Fibroblast of lung (primary cell): Measurements from ENCODE around the gene GPHN. TPM values are rescaled to one million over a fixed set of nuclear protein-coding genes. Genes with fewer than 3 reads are reported as not detected.

Experiments
- DNase-seq, 2 donors: peaks; one replicate each; pipeline versions ENCODE4 v3.0.0 to v3.0.0-alpha.2; 2010; ENCODE audit warnings: low read depth in 2 of 2
- H2AFZ ChIP-seq: 2 replicates; pipeline ENCODE4 v1.5.1; 2012; ENCODE audit warnings: low read length, control low read depth, inconsistent platforms
- H3K27ac ChIP-seq: 2 replicates; pipeline ENCODE4 v1.5.1; 2011; ENCODE audit warnings: low read length, control low read depth; ENCODE audit not compliant: insufficient read depth
- H3K27me3 ChIP-seq: 2 replicates; pipeline ENCODE4 v1.5.1; 2011; ENCODE audit warnings: mild to moderate bottlenecking, low read length; ENCODE audit not compliant: control insufficient read depth, insufficient read depth
- H3K36me3 ChIP-seq: 2 replicates; pipeline ENCODE4 v1.5.1; 2011; ENCODE audit warnings: low read length; ENCODE audit not compliant: control insufficient read depth, insufficient read depth
- H3K4me1 ChIP-seq: 2 replicates; pipeline ENCODE4 v1.5.1; 2011; ENCODE audit warnings: low read length; ENCODE audit not compliant: control insufficient read depth, insufficient read depth; ENCODE audit errors: extremely low read depth
- H3K4me2 ChIP-seq: 2 replicates; pipeline ENCODE4 v1.5.1; 2011; ENCODE audit warnings: low read length, control low read depth; ENCODE audit not compliant: insufficient read depth; ENCODE audit errors: extremely low read depth
- H3K4me3 ChIP-seq, 4 experiments: fragments of 200-600 bp in 1 of 4; sonication (generic) in 1 of 4; replicated peaks in 1 of 4; 2 replicates each; pipeline ENCODE4 v1.5.1; 2011 to 2016; ENCODE audit warnings: low read length in 4 of 4, low read depth in 3 of 4, mild to moderate bottlenecking in 3 of 4, control low read depth in 2 of 4, inconsistent platforms in 1 of 4, mixed read lengths in 1 of 4; ENCODE audit not compliant: insufficient read depth in 1 of 4; ENCODE audit errors: control extremely low read depth in 1 of 4
- H3K79me2 ChIP-seq: 2 replicates; pipeline ENCODE4 v1.5.1; 2012; ENCODE audit warnings: mild to moderate bottlenecking, low read length, inconsistent platforms; ENCODE audit not compliant: control insufficient read depth, insufficient read depth
- H3K9ac ChIP-seq: 2 replicates; pipeline ENCODE4 v1.5.1; 2011; ENCODE audit warnings: mild to moderate bottlenecking, low read length, control low read depth; ENCODE audit not compliant: insufficient read depth
- H3K9me3 ChIP-seq: 2 replicates; pipeline ENCODE4 v1.5.1; 2012; ENCODE audit warnings: low read depth, low read length; ENCODE audit not compliant: control insufficient read depth, insufficient read depth
- H4K20me1 ChIP-seq: 2 replicates; pipeline ENCODE4 v1.5.1; 2011; ENCODE audit warnings: low read length; ENCODE audit not compliant: control insufficient read depth, insufficient read depth; ENCODE audit errors: extremely low read depth
- EZH2 ChIP-seq: IDR thresholded peaks from 2 replicates; pipeline ENCODE4 v1.5.1; 2012; ENCODE audit warnings: low read length, control low read depth, mild to moderate bottlenecking; ENCODE audit errors: missing control alignments
- polyA plus RNA-seq, 2 donors: library from polyadenylated mRNA; depleted of rRNA in 1 of 2; stranded (reverse) in 1 of 2; unstranded in 1 of 2; fragments of >200 nt; gene quantifications; 2 replicates each; pipeline ENCODE4 v1.2.1, GENCODE V29; 2011 to 2012; ENCODE audit warnings: missing spikeins in 1 of 2
- total RNA-seq: library from RNA; depleted of rRNA; stranded (reverse); fragments of >200 nt; gene quantifications from 2 replicates; pipeline ENCODE4 v1.2.1, GENCODE V29; 2014
- TF ChIP-seq, protein P1 (sequence below), 2 donors: IDR thresholded peaks in 1 of 2; conservative IDR thresholded peaks in 1 of 2; 1 replicate in 1 of 2; 2 replicates in 1 of 2; pipeline ENCODE4 v1.5.1; 2011 to 2012; ENCODE audit warnings: low read length in 2 of 2, control low read depth in 1 of 2, inconsistent platforms in 1 of 2, low read depth in 1 of 2, mild to moderate bottlenecking in 1 of 2

GPHN gene
- total and polyA plus RNA-seq, 2 donors (not counting 1 experiment from before 2014, with no cell fraction given), result 8.3 to 13.9 TPM

DNA sequence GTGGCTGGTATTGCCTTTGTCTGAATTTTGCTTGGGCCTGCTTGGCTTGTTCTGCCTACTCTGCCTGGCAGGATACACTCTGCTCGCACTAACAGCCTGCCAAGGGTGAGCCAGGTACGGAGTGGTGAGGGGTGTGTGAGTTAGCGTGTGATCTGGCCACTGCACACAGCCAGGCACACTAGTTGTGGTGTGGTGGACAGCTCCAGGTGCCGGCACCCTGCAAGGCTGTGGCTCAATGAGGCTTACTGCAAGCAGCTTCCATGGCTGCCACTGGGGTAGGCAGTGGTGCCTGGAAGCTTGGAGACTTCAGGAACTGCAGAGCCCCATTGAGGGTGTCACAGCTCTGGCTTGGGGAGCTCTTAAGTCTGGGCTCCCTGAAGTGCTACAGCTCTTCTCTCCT is 87.4 kb downstream of the GPHN start:
- Histone ChIP-seq H3K36me3 (no peaks in the 10 kb centered on the region), H3K4me2 (no peak overlapping the region), H3K27me3 (no peaks in the 10 kb centered on the region), H4K20me1 (no peaks in the 10 kb centered on the region), H3K27ac (no peak overlapping the region), H3K9me3 (no peaks in the 10 kb centered on the region), H3K9ac (no peak overlapping the region), H3K4me1 (no peaks in the 10 kb centered on the region), H3K4me3 (no peak overlapping the region), H3K79me2 (no peaks in the 10 kb centered on the region), H2AFZ (no peak overlapping the region)
- no peak for DNase-seq
- TF ChIP-seq, protein P1, sequence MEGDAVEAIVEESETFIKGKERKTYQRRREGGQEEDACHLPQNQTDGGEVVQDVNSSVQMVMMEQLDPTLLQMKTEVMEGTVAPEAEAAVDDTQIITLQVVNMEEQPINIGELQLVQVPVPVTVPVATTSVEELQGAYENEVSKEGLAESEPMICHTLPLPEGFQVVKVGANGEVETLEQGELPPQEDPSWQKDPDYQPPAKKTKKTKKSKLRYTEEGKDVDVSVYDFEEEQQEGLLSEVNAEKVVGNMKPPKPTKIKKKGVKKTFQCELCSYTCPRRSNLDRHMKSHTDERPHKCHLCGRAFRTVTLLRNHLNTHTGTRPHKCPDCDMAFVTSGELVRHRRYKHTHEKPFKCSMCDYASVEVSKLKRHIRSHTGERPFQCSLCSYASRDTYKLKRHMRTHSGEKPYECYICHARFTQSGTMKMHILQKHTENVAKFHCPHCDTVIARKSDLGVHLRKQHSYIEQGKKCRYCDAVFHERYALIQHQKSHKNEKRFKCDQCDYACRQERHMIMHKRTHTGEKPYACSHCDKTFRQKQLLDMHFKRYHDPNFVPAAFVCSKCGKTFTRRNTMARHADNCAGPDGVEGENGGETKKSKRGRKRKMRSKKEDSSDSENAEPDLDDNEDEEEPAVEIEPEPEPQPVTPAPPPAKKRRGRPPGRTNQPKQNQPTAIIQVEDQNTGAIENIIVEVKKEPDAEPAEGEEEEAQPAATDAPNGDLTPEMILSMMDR (conservative IDR thresholded peaks at IDR 0.05 in 1 of 2, IDR thresholded peaks at IDR 0.05 in 1 of 2; ENCODE audit: low read depth in 1 of 2, low read length in 2 of 2), result no peak
- TF ChIP-seq EZH2, result no peak

DNA sequence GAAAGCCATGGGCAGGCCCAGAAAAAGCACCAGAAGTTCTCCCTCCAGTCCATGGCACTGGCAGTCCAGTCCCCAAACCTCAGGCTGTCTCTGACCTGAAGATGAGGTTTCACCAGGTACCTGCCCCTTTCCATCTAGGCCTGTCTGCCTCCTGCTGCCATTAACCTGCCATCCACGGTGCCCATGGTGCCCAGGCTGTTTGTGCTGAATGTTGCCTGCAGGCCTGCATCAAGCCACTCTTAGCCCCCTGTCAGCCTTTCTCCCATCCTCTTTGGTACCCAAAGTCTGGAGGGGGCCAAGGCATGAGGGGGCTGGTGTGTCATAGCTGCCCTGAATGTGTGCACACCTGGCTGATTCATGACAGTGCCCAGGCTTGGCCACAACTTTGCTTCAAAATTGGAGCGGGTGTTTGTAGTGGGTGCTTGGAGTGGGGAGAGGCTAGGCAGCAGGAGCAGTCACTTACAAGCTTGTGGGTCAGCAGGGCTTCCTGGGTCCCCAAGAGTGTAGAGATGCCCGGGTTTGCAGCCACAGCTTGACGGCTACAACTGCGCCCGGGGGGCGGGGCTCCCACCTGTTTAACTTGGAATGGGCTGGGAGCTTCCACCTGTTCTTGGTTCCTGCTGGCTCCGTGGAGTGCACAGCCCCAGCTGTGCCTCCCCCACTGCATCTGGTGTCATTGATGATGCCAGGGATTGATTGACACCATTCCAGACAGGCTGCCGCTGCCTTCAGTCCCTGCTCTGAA is 88.5 kb downstream of the GPHN start:
- no peak for DNase-seq
- TF ChIP-seq EZH2, result no peak
- TF ChIP-seq, protein P1 (conservative IDR thresholded peaks at IDR 0.05 in 1 of 2, IDR thresholded peaks at IDR 0.05 in 1 of 2; ENCODE audit: low read depth in 1 of 2, low read length in 2 of 2), result no peak
- Histone ChIP-seq H3K27me3 (no peaks in the 10 kb centered on the region), H3K9ac (no peak overlapping the region), H3K36me3 (no peaks in the 10 kb centered on the region), H2AFZ (no peak overlapping the region), H3K9me3 (no peaks in the 10 kb centered on the region), H3K4me3 (no peak overlapping the region), H3K27ac (no peak overlapping the region), H3K79me2 (no peaks in the 10 kb centered on the region), H4K20me1 (no peaks in the 10 kb centered on the region), H3K4me2 (no peak overlapping the region), H3K4me1 (no peaks in the 10 kb centered on the region)

GRCh38 chr14:66600416-66600815 is 92.5 kb downstream of the GPHN start:
- no peaks in the 10 kb centered on the region for H3K79me2 ChIP-seq
- no peaks in the 10 kb centered on the region for H3K4me1 ChIP-seq
- peak; percentile 59 to 75 for DNase-seq

More at GRCh38 chr14:66600416-66600815, 92.5 kb downstream of the GPHN start:
- H3K36me3 ChIP-seq, result no peaks in the 10 kb centered on the region
- no peaks in the 10 kb centered on the region for H4K20me1 ChIP-seq
- no peaks in the 10 kb centered on the region for H3K9me3 ChIP-seq
- H3K4me3 ChIP-seq, result no peak overlapping the region
- no peak overlapping the region for H3K27ac ChIP-seq
- TF ChIP-seq, protein P1 (conservative IDR thresholded peaks at IDR 0.05 in 1 of 2, IDR thresholded peaks at IDR 0.05 in 1 of 2; ENCODE audit: low read depth in 1 of 2, low read length in 2 of 2), result no peak
- no peak for TF ChIP-seq EZH2
- H3K27me3 ChIP-seq, result no peaks in the 10 kb centered on the region
- no peak overlapping the region for H2AFZ ChIP-seq
- H3K9ac ChIP-seq, result no peak overlapping the region
- H3K4me2 ChIP-seq, result no peak overlapping the region
